HEK293T (cell line): Measurements from ENCODE around the gene VPS33A.

Source experiments
- ARNT ChIP-seq: fragments of 450-650 bp; IDR thresholded peaks from 2 replicates; pipeline ENCODE4 v1.6.1; 2017; ENCODE audit warnings: mild to moderate bottlenecking
- BHLHE40 ChIP-seq: fragments of 450-650 bp; IDR thresholded peaks from 2 replicates; pipeline ENCODE4 v1.6.1; 2016; ENCODE audit warnings: mild to moderate bottlenecking, moderate library complexity, borderline replicate concordance
- CTBP1 ChIP-seq: fragments of 450-650 bp; IDR thresholded peaks from 2 replicates; pipeline ENCODE4 v1.6.1; 2016; ENCODE audit warnings: borderline replicate concordance
- ELF4 ChIP-seq: fragments of 450-650 bp; IDR thresholded peaks from 2 replicates; pipeline ENCODE4 v1.6.1; 2017; ENCODE audit warnings: antibody characterized with exemption
- FOXA1 ChIP-seq: fragments of 450-650 bp; IDR thresholded peaks from 2 replicates; pipeline ENCODE4 v1.6.1; 2016; ENCODE audit warnings: mild to moderate bottlenecking
- FOXK2 ChIP-seq: fragments of 450-650 bp; IDR thresholded peaks from 2 replicates; pipeline ENCODE4 v1.6.1; 2016; ENCODE audit warnings: mild to moderate bottlenecking
- FOXM1 ChIP-seq: fragments of 450-650 bp; IDR thresholded peaks from 2 replicates; pipeline ENCODE4 v1.6.1; 2017; ENCODE audit warnings: mild to moderate bottlenecking, borderline replicate concordance
- HDGF ChIP-seq: fragments of 450-650 bp; IDR thresholded peaks from 2 replicates; pipeline ENCODE4 v1.6.1; 2017; ENCODE audit warnings: antibody characterized with exemption, borderline replicate concordance
- LEF1 ChIP-seq: fragments of 450-650 bp; IDR thresholded peaks from 2 replicates; pipeline ENCODE4 v1.6.1; 2017; ENCODE audit warnings: mild to moderate bottlenecking, borderline replicate concordance
- NFRKB ChIP-seq: fragments of 450-650 bp; IDR thresholded peaks from 2 replicates; pipeline ENCODE4 v1.6.1; 2016; ENCODE audit warnings: mild to moderate bottlenecking, moderate library complexity
- SP1 ChIP-seq: fragments of 450-650 bp; IDR thresholded peaks from 2 replicates; pipeline ENCODE4 v1.6.1; 2017
- SUZ12 ChIP-seq: fragments of 450-650 bp; IDR thresholded peaks from 2 replicates; pipeline ENCODE4 v1.6.1; 2016; ENCODE audit warnings: mild to moderate bottlenecking
- TARDBP ChIP-seq: fragments of 450-650 bp; IDR thresholded peaks from 2 replicates; pipeline ENCODE4 v1.6.1; 2016
- ZNF384 ChIP-seq: fragments of 450-650 bp; IDR thresholded peaks from 2 replicates; pipeline ENCODE4 v1.6.1; 2016

DNA sequence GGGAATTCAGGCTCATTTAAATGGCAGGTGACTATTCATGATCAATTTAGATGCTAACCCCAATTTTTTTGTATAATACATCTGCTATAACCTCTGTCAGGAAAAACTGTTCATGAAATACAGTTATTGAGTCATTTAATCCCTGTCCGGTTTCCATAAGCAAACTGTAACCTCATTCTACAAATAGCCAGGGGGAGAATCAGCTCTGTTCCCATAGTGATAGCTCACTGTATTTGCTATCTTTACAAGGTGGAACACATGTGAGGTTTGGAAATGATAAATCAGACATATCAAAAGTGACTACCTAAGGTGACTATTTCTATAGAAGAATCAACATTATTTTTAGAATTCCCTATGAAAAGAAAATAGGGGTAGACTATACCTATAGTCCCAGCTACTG, 38.6 kb upstream of the VPS33A start:
- TF ChIP-seq HDGF (no peak), ELF4 (no peak), FOXA1 (no peak), BHLHE40 (no peak), FOXM1 (no peak), ARNT (no peak), SP1 (no peak), ZNF384 (no peak), NFRKB (no peak), TARDBP (no peak), SUZ12 (no peak), LEF1 (no peak), CTBP1 (no peak), FOXK2 (no peak)
